Central memory CD8-positive, alpha-beta T cell (primary cell): Measurements from ENCODE around the gene PDE6B.
"Not testable (repeated sequence)": the region's sequence is repeated elsewhere in the genome, so short reads cannot be mapped to it uniquely, and the experiment has no call there.

Experiments used
- ATAC-seq: fragments of 150-1000 bp; cut with Tn5 transposase; replicated peaks from 2 replicates; pipeline ENCODE4 v1.10.0; 2022; ENCODE audit warnings: mild to moderate bottlenecking, moderate FRiP score, moderate number of reproducible peaks; ENCODE audit not compliant: poor library complexity, severe bottlenecking; ENCODE audit errors: extremely low read depth
- DNase-seq, 2 donors: peaks; one replicate each; pipeline ENCODE4 v3.0.0; 2021; ENCODE audit warnings: low spot score in 2 of 2
- H3K27ac Mint-ChIP-seq: one replicate; pipeline ENCODE4 v1.8.0; 2022; ENCODE audit warnings: low read depth, mild to moderate bottlenecking, moderate library complexity, mixed read lengths
- H3K27me3 Mint-ChIP-seq: one replicate; pipeline ENCODE4 v1.8.0; 2022; ENCODE audit warnings: mixed read lengths
- H3K36me3 Mint-ChIP-seq: one replicate; pipeline ENCODE4 v1.8.0; 2022; ENCODE audit warnings: mild to moderate bottlenecking, moderate library complexity, mixed read lengths; ENCODE audit not compliant: insufficient read depth
- H3K4me1 Mint-ChIP-seq: one replicate; pipeline ENCODE4 v1.8.0; 2022; ENCODE audit warnings: mixed read lengths
- H3K4me3 Mint-ChIP-seq: one replicate; pipeline ENCODE4 v1.8.0; 2022; ENCODE audit warnings: mild to moderate bottlenecking, moderate library complexity, mixed read lengths
- H3K9me3 Mint-ChIP-seq: one replicate; pipeline ENCODE4 v1.8.0; 2022; ENCODE audit warnings: mixed read lengths

The PDE6B gene

DNA sequence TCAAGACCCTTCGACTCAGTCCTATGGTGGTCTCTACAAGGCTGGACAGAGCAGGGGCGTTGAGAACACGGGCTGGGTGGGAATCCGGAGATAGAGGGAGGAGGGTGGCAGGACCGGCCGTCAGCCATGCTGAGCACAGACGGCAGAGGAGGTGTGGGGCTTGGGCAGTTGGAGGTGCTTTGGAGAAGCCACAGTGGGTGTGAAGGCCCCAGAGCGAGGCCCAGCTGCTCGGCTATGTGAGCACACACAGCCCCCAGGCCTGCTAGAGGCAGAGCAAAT lies 4.2 kb downstream of the PDE6B start:
- ATAC-seq (no peak), DNase-seq (no peak)
- H3K4me3 Mint-ChIP-seq, result no peak overlapping the region
- no peak overlapping the region for H3K27ac Mint-ChIP-seq
- H3K4me1 Mint-ChIP-seq, result no peaks in the 10 kb centered on the region
- peaks cover 12% of the 10 kb centered on the region for H3K9me3 Mint-ChIP-seq
- peaks cover 7% of the 10 kb centered on the region for H3K27me3 Mint-ChIP-seq
- H3K36me3 Mint-ChIP-seq, result peaks cover 2% of the 10 kb centered on the region

DNA sequence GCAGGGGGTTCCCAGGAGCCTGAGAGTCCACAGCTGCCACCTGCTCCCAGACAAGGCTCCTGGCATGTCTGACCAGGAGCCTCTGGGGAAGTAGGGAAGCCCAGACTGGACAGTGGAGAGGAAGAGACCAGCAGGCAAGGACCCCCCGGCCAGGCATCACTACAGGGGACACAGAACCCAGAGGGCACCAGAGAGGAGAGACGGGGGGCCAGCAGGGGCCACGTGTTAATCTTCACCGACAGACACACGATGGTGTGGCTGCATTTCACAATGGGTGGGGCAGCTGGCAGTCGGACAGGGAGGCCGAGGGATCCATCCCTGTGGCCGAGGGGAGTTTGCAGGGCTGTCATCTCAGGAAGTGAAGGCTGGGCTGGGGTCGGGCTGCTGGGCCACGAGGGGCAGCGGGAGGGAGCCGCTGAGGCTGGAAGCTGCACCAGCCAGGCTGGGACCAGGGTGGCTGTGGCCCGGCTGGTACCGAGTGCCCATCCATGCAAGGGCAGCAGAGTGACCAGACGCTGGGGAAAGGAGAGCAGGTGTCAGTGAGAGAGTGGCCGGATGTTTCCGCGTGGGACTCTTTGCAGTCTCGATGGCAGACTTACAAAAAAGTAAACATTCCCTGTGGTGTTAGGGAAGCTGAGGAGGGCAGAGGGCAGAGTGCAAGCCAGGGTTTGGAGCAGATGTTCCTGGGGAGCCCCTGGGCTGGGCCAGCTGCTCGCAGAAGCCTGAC lies 4.7 kb downstream of the PDE6B start:
- no peaks in the 10 kb centered on the region for H3K4me1 Mint-ChIP-seq
- no peak overlapping the region for H3K27ac Mint-ChIP-seq
- H3K9me3 Mint-ChIP-seq, result peaks cover 12% of the 10 kb centered on the region
- H3K36me3 Mint-ChIP-seq, result peaks cover 2% of the 10 kb centered on the region
- DNase-seq (no peak), ATAC-seq (no peak)
- peaks cover 7% of the 10 kb centered on the region for H3K27me3 Mint-ChIP-seq
- no peak overlapping the region for H3K4me3 Mint-ChIP-seq

DNA sequence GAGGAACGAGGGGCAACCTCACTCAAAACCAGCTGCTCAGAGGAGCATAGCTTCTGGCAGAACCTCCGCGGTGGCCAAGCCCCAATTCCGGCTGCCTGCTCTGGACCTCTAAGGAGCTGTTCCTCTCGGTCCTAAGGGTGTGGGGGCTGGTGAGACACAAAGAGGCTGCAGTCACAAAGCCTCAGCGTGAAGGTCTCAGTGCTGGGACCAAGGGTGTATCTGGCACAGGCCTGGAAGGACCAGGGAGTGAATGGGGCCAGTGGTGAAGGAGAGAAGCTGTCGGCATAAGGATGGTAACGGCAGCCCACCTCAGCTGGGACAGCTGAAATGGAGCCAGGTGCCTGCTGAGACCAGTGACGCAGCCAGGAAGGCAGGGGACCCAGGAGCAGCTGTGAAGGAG lies 5.3 kb downstream of the PDE6B start:
- DNase-seq (no peak), ATAC-seq (no peak)
- H3K36me3 Mint-ChIP-seq, result peaks cover 2% of the 10 kb centered on the region
- H3K27ac Mint-ChIP-seq, result no peak overlapping the region
- peaks cover 12% of the 10 kb centered on the region for H3K9me3 Mint-ChIP-seq
- H3K4me3 Mint-ChIP-seq, result no peak overlapping the region
- H3K4me1 Mint-ChIP-seq, result no peaks in the 10 kb centered on the region
- peaks cover 7% of the 10 kb centered on the region for H3K27me3 Mint-ChIP-seq

DNA sequence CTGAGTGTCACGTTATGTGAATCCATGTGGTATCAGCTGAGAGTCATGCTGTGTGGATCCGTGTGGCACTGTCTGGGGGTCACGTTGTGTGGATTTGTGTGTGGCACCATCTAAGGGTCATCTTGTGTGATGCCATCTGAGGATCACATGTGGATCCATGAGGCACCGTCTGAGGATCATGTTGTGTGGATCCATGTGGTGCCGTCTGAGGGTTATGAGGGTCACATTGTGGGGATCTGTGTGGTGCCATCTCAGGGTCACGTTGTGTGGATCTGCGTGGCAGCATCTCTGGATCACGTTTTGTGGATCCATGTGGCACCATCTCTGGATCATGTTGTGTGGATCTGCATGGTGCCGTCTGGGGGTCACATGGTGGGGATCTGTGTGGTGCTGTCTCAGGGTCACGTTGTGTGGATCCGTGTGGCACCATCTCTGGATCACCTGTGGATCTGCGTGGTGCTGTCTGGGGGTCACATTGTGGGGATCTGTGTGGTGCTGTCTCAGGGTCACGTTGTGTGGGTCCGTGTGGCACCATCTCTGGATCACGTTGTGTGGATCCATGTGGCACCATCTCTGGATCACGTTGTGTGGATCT lies 6.9 kb downstream of the PDE6B start:
- no peak for DNase-seq
- Mint-ChIP-seq H3K36me3 (peaks cover 2% of the 10 kb centered on the region), H3K27ac (no peak overlapping the region), H3K27me3 (peaks cover 7% of the 10 kb centered on the region), H3K4me3 (no peak overlapping the region), H3K4me1 (no peaks in the 10 kb centered on the region), H3K9me3 (peaks cover 12% of the 10 kb centered on the region)
- no peak for ATAC-seq

DNA sequence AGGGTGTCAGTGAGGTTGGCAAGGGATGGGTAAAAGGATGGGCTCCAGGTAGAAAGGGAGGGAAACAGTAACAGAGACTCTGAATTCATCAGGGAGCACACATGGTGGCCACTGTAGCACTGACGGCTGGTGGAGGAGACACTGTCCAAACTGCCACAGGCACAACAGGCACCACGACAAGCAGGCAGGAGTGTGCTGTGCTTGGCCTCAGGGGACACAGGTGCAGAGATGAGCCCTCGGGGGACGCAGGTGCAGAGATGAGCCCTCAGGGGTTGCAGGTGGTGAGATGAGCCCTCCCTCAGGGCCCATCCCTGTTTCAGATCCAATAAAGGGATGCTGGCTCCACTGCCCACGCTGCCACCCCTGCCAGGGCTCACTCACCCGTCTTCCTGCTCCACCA lies 7.6 kb downstream of the PDE6B start:
- no peaks in the 10 kb centered on the region for H3K4me1 Mint-ChIP-seq
- peaks cover 12% of the 10 kb centered on the region for H3K9me3 Mint-ChIP-seq
- H3K27ac Mint-ChIP-seq, result no peak overlapping the region
- peaks cover 2% of the 10 kb centered on the region for H3K36me3 Mint-ChIP-seq
- H3K27me3 Mint-ChIP-seq, result peaks cover 11% of the 10 kb centered on the region
- ATAC-seq, result no peak
- DNase-seq, result no peak
- no peak overlapping the region for H3K4me3 Mint-ChIP-seq

DNA sequence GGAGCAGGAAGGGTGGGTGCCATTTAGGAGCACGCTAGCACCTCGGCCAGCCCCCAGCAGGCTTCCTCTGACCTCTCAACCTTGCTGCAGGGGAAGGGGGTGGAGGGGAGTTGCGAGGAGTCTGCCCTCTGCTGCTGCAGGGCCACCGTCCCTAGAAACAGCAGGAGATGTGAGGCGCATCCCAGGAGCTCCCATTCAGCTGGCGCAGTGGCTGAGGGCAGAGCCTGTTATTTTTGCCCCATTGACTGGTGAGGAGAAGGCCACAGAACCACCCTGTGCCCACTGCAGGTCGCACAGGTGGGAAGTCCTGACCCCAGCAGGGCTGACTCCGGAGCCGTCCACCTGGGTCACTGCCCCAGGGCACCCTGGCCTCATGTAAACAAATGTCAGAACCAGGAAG lies 8.0 kb downstream of the PDE6B start:
- H3K27ac Mint-ChIP-seq, result no peak overlapping the region
- no peaks in the 10 kb centered on the region for H3K4me1 Mint-ChIP-seq
- no peak for ATAC-seq
- no peak overlapping the region for H3K4me3 Mint-ChIP-seq
- peaks cover 12% of the 10 kb centered on the region for H3K9me3 Mint-ChIP-seq
- H3K27me3 Mint-ChIP-seq, result peaks cover 16% of the 10 kb centered on the region
- DNase-seq, result no peak
- H3K36me3 Mint-ChIP-seq, result peaks cover 2% of the 10 kb centered on the region

DNA sequence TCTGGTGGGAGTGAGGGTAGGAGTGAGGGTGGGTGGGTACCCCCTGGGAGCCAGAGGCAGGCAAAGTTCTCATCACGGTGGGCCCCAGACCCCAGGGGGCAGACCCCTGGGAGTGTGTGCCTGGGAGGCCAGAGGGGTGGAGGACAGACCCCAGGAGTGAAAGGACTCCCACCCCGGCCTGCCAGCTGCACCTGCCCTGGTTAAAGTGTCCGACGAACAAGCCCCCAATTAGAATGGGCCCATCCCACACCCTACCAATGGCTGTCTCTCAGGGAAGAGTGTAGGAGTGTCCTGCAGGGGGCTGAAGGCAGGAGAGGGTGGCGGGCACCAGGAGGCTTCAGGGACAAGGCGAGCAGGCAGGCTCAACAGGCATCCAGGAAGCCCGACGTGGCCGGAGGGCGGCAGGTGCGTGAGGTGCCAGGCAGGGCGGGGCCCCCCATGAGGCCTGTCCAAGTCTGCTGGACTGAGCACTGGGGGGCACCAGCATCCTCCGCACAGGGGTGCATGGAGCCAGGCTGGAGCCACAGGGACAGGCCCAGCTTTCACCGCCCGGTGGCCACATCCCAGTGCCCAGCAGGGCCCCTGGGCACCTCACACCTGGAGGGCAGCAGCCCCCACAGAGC lies 8.7 kb downstream of the PDE6B start:
- Mint-ChIP-seq H3K9me3 (peaks cover 12% of the 10 kb centered on the region), H3K4me3 (no peak overlapping the region), H3K27ac (no peak overlapping the region), H3K4me1 (no peaks in the 10 kb centered on the region), H3K27me3 (peaks cover 23% of the 10 kb centered on the region), H3K36me3 (peaks cover 2% of the 10 kb centered on the region)
- ATAC-seq, result no peak
- DNase-seq, result no peak

DNA sequence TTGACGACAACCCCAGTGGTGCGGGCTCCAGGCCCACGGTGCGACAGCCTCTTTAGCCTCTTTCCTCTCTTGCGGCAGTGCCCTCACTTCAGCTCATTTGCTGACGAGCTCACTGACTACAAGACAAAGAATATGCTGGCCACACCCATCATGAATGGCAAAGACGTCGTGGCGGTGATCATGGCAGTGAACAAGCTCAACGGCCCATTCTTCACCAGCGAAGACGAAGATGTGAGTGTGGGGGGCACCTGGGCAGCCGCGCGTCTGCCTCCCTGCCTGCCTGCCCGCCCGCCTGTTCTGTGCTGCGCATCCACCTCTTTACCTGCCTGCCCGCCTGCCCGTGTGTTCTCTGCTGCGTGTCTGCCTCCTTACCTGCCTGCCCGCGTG lies 9.2 kb downstream of the PDE6B start:
- no peak for ATAC-seq
- Mint-ChIP-seq H3K9me3 (peaks cover 12% of the 10 kb centered on the region), H3K27me3 (peaks cover 25% of the 10 kb centered on the region), H3K4me3 (no peak overlapping the region), H3K27ac (no peak overlapping the region), H3K4me1 (no peaks in the 10 kb centered on the region), H3K36me3 (peaks cover 2% of the 10 kb centered on the region)
- DNase-seq, result no peak

DNA sequence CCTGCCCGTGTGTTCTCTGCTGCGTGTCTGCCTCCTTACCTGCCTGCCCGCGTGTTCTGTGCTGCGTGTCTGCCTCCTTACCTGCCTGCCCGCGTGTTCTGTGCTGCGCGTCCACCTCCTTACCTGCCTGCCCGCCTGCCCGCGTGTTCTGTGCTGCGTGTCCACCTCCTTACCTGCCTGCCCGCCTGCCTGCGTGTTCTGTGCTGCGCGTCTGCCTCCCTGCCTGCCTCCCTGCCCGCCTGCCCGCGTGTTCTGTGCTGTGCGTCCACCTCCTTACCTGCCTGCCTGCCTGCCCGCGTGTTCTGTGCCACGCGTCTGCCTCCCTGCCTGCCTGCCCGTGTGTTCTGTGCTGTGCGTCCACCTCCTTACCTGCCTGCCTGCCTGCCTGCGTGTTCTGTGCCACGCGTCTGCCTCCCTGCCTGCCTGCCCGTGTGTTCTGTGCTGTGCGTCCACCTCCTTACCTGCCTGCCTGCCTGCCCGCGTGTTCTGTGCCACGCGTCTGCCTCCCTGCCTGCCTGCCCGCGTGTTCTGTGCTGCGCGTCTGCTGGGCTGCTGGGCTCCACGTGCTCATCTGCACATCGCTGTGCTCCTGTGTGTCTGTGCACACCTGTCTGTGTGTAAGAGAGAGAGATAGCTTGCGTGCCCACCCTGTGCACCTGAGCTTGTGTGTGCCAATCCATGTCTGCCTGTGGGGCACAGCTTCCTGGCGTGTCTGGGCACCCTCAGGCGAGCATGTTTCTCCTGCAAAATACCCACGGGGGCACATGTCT lies 9.9 kb downstream of the PDE6B start:
- H3K4me3 Mint-ChIP-seq, H3K27ac Mint-ChIP-seq, DNase-seq, H3K4me1 Mint-ChIP-seq, ATAC-seq, H3K36me3 Mint-ChIP-seq: not testable (repeated sequence)
- Mint-ChIP-seq H3K27me3 (peaks cover 22% of the 10 kb centered on the region), H3K9me3 (peaks cover 12% of the 10 kb centered on the region)

DNA sequence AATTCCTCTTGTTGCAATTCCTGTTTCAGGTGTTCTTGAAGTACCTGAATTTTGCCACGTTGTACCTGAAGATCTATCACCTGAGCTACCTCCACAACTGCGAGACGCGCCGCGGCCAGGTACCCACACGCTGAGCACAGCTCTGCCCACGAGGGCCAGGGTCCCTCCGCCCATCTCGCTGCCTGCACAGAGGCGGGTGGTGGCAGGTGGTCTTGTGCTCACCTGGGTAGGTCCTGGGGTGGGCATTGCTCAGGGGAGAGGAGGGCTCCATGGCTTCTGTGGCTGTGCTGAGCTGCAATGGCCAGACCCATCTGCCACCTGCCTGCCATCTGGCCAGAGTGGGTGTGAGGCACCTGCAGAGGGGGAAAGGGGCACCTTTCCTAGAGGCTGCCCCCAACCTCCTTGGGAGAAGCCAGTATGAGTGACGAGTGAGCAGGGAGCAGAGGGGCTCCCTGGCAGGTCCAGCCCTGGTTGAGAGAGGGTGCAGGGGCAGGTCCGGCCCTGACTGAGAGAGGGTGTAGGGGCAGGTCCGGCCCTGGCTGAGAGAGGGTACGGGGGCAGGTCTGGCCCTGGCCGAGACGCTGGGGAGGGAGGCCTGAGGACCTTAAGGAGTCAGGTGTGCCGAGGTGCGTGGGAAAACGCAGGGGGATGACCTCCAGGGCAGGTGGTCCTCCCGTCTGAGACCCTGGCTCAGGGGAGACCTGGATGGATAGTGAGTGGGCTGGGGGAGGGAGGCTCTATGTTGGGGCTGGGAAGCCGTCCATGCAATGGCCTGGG lies 10.7 kb downstream of the PDE6B start:
- Mint-ChIP-seq H3K4me3 (no peak overlapping the region), H3K9me3 (peaks cover 12% of the 10 kb centered on the region), H3K4me1 (no peaks in the 10 kb centered on the region), H3K27ac (no peak overlapping the region), H3K27me3 (peaks cover 29% of the 10 kb centered on the region), H3K36me3 (peaks cover 2% of the 10 kb centered on the region)
- ATAC-seq (no peak), DNase-seq (no peak)

DNA sequence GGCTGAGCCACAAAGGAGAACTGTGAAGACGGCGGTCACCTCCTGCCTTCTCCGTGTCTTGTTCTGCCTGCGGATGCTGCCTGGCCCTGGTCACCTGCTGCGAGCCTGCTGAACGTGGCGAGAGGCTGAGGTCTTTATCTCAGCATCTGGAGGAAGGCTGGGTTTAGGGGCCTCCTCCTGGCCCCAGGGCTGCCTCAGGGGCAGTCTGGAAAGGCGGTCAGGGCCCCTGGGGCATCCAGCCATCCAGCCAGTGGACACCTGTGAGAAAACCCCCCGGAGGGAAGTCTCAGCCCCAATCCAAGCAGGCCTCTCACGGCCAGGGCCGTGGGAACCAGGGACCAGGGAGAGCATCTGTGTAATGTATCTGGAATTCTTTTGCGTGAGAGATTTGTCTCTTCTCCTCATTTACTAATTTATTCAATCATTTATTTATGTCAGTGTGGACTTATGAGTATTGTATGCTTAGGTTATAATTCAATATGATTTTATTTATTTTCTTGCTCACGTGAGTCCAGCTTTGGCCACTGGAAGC lies 11.3 kb downstream of the PDE6B start:
- H3K4me3 Mint-ChIP-seq, result no peak overlapping the region
- ATAC-seq, result no peak

More for the DNA sequence above, 11.3 kb downstream of the PDE6B start:
- H3K27me3 Mint-ChIP-seq, result peaks cover 34% of the 10 kb centered on the region
- H3K36me3 Mint-ChIP-seq, result peaks cover 2% of the 10 kb centered on the region
- no peaks in the 10 kb centered on the region for H3K4me1 Mint-ChIP-seq
- peaks cover 6% of the 10 kb centered on the region for H3K9me3 Mint-ChIP-seq
- H3K27ac Mint-ChIP-seq, result no peak overlapping the region
- DNase-seq, result no peak
